ENCODE measurements around the gene MEG3.
"Not testable (repeated sequence)": the region's sequence is repeated elsewhere in the genome, so short reads cannot be mapped to it uniquely, and the experiment has no call there.

MEG3 gene

DNA sequence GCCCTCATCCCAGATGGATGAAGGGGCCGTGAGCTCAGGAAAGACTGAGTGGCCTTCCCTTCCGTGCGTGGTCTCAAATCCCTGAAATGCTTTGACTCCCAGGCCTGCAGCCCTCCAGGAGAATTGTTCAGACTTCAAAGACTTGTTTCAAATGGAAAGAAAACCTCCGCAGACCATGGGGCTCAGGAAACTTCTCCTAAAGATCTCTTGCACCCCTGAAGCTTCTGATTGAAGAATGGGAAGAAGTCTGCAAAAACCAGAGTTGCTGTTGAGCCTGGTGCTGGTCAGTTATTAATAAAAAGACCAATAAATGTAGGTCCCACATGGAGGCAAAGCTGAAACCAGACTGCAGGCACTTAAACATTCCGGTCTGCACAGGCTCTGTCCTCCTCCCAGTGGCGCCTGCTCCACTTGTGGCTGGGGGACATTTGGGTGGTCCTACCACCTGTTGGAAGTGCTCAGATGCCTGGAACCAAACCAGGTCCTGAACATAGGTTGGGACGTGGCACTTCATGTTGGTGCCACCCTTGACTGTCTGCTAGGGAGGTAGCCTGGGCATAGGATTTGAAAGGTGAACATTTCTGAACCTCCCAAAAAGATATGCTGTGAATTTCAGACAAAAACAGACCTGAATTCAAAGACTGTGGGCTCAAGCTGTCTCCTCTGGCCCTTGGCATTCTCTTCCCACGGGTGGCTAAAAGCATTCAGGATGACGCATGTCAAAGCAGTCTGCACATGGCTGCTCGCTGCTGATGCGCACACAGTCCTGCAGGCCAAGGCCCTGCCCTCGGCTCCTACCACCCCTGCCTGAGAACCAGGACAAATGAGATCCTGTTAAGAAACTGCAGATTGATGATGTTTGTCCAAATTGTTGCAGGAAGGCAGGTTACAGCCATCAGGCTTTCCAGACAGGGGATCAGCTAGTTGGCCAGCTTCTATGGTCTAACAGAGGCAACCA lies 36.2 kb upstream of the MEG3 start:
- DNase-seq, result no peak

DNA sequence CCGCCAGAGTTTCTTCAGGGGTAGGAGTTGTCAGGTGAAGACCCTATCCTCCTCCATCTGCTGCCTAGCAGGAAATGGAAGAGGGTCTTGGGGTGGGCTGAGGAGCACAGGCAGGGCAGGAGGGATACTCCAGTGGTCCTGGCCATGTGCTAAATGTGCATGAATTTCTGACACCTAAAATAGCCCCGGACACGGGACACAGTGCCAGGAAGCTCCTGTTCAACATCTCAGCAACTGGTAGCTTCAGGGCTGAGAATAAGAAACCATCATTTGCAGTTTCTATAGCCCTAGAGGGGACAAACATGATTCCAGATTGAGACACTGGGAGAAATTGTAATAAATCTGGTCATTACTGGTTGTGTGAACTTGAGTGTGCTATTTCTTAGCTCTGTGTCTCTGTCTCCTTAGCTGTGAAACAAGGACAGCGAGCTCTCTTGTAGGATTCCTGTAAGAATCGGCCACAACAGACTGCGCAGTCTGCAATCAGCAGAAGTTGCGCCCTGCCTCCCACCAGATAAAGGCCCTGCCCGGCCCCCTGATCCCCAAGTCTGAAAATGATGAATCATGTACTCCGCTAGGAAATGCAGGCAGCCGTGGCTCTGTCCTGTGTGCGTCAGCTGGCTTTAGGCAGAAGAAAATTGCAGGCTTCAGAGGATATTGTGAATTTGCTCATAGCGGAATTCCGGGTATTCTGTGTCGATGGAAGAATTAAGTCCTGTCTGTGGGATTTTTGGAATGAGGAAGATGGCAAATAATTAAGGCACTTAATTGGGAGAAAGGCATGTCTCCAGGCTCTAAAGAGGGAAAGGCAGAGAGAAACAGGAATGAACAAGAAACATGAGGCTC lies 35.2 kb upstream of the MEG3 start:
- no peak for DNase-seq

DNA sequence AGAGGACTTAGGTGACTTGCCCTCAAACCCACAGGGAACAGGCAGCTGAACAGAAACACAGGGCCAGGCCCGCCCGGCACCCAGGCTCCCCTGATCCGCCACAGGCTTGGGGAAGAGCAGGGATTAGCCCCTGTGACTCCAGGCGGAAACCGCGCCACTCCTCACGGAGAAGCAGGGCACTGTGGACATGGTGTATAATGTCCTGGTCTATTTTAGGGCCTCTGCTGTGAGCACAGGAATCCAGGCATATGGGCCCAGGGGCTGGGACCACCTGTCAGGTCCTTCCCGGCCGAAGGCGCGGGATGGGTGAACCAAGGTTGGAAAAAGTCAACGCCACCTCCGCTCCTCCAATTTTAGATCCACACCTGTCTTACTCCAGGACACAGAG lies 34.6 kb upstream of the MEG3 start:
- no peak for DNase-seq

DNA sequence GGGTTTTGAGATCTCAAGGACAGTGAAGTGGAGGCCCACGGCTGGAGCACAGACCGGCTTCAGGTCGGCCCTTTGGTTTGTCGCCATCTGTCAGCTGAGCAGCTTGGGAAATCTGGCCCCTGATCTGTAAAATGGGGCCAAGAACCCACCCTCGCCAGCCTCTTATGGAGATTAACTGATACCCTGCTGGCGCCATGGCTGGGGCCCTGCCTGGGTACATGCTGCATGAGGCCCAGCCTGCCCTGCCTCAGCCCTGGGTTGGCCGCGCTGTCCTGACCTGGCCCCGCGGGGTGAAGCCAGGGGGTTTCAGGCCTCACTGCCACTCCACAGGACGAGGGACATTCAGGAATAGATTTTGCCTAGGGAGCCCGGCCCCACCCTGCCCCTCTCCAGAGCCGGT lies 33.9 kb upstream of the MEG3 start:
- no peak for DNase-seq

DNA sequence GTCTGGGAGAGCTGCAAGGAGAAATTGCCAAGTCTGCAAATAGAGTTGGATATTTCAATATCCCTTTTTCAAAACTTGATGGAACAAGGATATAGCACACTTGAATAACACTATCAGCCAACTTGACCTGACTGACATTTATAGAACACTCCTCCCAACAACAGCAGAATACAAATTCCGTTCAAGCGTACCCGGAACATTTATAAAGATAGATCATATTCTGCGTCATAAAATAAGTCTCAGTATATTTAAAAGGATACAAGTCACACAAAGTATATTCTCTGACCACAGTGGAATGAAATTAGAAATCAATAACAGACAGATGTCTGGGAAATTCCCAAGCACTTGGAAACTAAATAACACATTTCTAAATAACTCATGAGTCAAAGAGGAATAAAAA lies 29.0 kb upstream of the MEG3 start:
- DNase-seq, result no peak

DNA sequence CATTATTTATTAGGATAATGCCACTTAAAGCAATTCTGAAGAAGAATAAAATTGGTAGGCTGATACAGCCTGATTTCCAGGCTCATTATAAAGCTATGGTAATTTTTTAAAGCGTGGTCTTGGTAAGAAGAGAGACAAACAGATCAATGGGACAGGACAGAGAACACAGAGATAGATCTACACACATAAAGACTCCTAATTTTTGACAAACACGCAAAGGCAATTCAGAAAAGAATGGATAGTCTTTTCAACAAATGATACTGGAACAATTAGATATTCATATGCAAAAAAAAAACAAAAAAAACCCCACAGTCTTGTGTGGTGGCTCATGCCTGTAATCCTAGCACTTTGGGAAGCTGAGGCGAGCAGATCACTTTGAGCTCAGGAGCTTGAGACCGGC lies 25.9 kb upstream of the MEG3 start:
- no peak for DNase-seq

DNA sequence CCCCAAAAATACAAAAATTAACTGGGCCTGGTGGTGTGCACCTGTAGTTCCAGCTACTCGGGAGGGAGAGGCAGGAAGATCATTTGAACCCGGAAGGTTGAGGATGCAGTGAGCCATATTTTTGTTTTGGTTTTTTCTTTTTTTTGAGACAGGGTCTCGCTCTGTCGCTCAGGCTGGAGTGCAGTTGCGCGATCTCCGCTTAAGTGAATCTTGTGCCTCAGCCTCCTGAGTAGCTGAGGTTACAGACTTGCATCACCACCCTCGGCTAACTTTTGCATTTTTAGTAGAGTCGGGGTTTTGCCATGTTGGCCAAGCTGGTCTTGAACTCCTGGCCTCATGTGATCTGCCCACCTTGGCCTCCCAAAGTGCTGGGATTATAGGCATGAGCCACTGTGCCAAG lies 24.5 kb upstream of the MEG3 start:
- DNase-seq, result not testable (repeated sequence)

DNA sequence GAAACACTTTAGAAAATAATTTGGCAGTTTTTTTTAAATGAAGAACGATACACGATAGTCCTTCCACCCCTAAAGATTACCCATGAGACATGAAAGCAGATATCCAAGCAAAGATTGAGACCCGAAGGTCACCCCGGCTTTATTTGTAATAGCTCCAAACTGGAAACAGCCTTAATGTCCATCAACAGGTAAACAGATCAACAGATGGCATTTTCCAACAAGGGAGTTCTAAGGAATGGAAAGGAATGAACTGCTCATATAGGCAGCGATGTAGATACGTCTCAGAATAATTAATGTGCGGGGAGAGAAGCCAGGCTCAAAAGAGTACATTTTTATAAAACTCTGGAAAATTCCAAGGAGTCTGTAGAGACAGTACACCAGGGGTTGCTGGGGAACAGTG lies 23.7 kb upstream of the MEG3 start:
- DNase-seq, result no peak

DNA sequence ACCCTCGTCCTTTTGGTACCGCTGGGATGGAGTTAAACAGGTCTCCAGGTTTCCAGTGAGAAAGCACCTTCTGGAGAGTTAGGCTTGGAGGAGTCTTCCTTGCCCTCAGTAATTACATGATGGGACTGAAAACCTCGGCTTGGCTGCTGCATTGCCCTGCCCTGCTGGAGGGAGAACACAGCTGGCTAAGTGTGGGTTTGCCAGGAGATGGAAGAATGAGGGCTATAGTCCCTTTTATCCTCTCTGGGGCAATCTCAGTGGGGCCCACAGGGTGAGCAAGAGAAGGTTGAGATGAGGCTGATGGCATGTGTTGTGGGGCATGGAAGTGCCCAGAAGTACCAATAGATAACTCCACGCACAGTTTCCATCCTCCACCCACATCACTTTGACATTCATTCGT lies 23.2 kb upstream of the MEG3 start:
- DNase-seq, result no peak

DNA sequence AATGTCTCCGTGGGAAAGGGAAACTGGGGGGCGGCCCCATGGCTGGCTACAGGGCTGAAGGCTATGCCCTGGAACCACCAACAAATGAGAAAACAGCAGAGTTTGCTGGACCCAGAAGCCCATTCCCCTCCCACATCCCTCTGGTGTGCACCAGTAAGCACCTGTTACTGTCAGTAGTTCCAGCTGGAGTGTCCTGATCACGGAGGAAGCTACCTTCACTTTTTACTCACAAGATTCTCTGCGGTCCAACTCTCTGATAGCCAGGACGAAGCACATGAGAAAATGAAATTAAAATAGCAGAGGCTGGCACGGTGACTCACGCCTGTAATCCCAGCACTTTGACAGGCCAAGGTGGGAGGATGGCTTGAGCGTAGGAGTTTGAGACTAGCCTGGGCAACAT lies 22.7 kb upstream of the MEG3 start:
- DNase-seq, result no peak

DNA sequence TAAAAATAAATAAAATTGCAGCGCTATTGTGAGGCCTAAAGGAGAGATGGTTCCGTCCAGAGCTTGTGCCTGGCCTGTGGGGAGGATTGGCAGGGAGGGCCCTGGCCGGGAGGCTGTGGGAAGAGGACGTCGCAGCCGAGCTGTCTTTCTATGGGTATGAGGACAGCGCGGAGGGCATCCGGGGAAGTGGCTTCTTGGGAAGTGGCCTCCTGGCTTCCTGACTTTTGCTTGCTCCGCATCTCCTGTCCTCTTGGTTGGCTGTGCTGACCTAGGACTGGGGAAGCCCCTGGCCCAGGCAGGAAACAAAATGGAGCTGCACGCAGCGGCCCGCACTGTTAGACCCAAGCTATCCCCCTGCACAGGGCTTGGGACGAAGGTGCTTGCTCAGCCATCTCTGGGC lies 22.2 kb upstream of the MEG3 start:
- no peak for DNase-seq

DNA sequence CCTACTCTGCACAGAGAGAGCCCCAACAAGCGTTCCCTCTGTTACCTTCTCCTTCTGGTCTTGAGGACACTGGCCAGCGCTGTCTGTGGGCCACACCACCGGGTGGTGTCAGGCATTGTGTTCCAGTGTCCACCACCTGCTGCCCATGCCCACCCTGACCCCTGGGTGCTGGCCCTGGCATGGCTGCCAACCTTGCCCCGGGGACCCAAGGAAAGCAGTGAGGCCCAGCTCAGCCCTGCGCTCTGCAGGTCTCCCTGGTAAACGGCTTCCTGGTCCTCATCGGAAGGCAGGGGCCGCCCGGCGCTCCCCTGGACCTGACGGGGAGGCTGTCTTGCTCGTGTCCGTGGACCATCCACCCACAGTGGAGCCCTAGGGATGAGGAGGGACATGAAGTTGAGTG lies 21.8 kb upstream of the MEG3 start:
- no peak for DNase-seq

DNA sequence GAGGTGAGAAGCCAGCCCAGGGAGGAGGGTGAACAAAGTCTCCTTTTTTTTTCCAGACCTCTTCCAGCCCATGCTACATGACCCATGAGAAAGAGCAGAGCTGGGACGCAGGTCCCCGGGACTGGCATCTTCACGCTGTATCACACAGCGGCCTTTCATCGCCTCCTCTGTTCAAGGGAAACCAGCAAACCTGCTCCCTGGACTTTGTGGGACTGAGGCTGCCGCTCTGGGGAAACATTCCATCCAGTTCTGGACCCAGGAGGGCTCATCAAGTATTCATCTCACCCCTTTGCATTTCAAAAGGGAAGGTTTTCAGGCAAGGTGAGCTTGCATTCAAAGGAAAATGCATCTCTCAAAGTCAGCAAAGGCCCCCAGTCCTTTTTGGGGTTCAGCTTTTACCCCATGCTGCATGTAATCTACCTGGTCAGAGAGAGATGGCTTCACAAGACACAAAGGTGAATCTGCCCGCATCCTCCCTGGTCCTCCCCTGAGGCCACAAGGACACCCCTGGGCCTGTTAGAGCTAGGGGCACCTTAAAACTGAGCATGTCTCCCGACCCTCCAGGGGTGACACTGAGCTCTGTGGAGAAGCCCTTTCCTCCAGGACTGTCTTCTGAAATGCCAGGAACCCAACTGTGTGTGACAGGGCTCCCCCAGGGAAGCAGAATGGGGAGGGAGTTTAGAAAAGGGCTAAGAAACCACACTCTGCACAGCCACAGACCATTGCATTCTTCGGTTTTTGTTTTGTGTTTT lies 21.2 kb upstream of the MEG3 start:
- DNase-seq, result no peak

DNA sequence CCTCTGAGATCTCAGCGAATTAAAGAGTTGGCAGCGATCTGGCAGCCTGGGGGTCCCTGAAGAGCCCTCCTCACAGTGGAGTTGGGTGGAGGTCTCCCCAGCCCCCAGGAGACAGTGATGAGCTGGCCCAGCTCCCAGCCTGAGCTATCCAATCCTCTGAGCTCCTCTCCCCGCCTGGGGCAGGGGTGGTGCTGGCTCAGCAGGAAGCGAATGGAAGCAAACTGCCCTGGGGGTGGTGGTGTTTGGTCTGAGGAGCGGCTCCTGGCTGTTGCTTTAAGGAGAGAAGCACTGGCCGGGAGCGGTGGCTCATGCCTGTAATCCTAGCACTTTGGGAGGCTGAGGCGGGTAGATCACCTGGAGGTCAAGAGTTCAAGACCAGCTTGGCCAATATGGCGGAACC lies 19.5 kb upstream of the MEG3 start:
- no peak for DNase-seq

DNA sequence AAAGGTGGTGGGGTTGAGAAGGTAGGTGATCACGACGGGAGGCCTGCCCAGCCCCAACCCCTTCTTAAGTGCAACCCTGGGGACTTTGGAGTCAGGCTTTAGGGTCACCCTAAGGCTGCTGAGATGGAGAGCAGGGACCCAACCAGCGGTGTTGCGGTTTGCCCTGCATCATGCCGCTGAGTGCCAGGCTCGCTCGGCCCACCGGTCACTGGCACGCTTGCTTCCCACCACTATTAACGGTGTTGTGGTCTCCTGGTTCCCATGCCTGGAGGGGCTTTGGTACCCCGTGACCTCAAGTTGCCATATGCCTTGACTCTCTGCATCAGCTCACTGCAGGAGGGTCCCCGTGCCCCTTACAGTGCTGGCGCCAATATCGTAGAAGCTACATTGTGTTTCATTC lies 18.4 kb upstream of the MEG3 start:
- no peak for DNase-seq

DNA sequence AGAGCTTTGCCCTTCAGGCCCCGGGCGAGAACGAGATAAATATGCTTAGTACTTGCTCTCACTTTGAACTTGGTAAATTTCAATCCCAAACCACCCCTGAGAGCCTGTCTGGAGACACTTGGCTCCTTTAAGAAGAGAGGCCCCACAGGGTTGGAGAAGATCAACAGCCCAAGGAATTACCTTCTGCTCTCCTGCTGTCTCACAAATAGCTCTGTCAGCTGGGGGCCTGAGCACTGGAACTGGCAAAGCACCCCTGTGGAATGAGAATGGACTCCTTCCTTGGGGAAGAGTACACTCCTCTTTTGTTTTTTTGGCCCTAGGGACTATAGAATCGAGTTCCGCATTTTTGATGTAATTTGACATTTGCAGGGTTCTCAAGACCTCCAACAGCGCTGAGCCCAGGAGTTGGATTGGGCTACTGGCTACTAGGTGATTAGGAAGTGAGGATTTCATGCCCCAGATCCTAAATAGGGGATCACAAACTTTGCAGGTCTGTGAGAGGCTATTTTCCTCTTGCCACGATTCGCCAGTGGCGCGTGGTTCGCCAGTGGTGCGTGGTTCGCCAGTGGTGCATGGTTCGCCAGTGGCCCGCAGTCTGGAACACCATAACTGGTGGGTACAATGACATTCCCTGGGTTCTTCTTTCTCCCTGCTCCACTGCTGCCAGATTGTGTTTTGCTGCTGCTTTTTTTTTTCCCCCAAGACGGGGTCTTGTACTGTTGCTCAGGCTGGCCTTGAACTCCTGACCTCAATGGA lies 17.8 kb upstream of the MEG3 start:
- DNase-seq, result no peak

DNA sequence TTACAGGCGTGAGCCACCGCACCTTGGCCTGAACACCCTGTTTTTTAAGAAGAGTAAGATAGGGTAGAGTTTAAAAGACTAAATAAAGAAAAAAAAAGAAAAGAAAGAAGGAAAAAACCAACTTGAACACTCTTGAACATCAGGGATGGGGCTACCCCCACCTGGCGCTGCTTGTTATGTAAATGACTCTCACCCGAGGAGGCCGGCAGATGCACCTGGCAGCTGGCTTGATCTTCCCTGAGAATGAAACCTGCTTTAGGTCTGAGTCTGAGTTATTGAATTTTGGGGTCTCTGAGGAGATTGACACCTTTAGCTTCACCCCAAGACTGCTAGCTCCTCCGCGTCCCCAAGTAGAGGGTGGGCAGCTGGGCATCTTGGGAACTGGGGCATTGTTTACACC lies 15.5 kb upstream of the MEG3 start:
- DNase-seq, result no peak

DNA sequence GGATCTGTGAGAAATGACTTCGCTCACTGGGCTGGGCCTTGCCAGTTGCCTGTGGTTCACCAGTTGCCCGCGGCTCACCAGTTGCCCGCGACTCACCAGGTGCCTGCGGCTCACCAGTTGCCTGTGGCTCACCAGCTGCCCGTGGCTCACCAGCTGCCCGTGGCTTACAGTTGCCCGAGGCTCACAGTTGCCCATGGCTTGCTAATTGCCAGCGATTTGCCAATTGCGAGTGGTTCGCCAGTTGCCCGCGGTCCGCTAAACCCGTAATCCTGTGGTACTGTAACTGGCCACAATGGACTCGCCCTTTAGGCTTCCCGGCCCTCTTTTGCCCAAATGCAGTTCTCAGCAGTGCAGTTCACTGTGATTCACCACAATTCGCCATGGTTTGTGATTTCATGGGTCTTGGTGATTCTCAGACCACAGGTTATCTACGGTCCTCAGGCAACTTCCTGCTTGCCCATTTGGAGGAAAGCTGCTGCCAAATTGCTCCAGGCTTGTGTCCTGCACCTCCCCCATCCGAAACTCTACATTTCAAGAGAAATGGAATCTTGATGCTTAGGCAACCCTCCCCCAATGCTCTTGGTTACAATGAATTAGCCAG lies 15.0 kb upstream of the MEG3 start:
- no peak for DNase-seq

DNA sequence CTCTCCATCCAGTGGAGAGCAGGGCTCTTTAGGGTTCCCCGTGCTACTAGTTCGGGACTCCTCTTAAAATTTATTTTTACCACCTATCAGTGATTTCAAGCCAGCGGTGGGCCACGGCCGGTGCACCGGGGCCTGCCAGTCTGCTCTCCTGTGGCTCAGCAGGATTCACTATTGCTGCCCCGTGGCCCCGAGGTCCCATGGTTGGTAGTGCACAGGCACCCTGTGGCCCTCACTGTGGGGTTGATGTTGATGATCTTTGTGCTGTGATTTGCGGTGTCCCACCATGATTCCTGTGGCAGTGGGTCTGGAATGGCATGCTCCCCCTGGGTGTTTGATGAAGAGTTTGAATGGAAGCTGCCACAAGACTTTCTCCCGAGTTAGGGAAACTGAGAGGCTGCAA lies 12.6 kb upstream of the MEG3 start:
- DNase-seq, result no peak

DNA sequence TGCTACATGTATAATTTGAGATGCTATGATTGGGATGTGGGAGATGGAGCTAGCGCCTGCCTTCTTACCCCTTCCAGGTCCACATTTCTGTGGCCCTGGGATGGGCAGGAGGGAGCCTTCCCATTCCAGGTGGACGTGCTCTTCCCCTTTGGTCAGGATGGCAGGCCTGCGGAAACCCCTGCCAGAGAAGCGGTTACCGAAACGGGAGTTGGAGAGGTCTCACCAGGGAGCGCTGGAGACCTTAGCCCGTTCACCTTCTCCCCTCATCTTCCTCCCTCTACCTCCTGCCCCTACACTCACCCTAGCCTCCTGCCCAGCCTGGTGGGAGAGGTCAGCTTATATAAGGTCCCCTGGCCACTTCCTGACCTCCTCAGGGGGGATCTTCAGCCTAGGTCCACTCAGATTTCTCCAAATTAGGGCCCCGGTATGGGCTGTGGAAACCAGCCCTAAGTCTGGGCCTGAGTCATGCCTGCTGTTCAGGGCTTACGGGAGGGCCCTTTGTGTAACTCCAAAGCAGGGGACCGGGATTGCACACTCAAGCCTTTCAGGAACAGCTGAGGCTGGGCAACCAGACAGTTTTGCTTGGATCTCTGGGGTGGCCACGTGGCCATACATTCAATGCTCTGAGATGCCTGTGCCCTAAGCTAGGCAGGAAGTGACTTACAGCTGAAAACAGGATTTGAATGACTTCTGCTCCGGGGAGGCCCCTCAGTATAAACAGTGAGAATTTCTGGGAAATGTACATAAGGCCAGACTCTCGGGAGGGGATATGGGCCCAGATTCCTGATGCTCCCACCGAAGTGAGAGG lies 10.2 kb upstream of the MEG3 start:
- DNase-seq, result no peak

DNA sequence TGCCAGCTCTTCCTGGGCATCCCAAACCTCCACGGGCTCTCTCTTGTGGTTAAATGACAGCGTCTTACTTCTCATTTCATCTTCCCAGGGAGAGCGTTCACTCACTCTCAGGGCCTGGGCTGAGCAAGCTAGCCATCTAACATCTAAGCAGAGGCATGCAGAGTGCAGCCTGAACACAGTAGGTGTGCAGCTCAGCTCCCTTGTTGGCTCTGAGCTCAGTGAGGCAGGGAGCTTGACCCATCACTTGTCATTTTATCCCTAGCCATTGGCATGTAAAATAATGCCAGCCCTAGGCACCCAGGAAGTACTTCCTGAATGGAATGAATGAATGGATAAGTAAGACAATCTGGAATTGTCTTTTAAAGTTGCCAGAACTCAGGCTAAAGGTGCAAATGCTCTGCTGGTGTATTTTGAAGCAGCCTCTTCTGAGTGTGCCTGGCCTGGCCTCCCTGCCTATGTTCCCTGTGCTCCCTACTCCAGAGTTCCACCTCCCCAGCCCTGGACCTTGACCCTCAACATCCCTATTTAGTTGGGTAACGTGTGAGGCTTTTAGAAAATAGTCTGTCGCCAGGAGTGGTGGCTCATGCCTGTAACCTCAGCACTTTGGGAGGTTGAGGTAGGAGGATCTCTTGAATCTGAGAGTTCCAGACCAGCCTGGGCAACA lies 9.5 kb upstream of the MEG3 start:
- DNase-seq, result no peak

Data from cerebellar nuclear complex (tissue), 1 donor.